Glutamatergic neuron (in vitro differentiated cells): ENCODE results near the gene CTAGE1. TPM values are rescaled to one million over a fixed set of nuclear protein-coding genes. Genes with fewer than 3 reads are reported as not detected.

Experiments used
- DNase-seq: peaks from one replicate; pipeline ENCODE4 v3.0.0; 2022
- H3K27ac Mint-ChIP-seq: one replicate; pipeline ENCODE4 v1.8.0; 2020; ENCODE audit warnings: mild to moderate bottlenecking, mixed read lengths, inconsistent platforms; ENCODE audit not compliant: unreplicated experiment
- H3K27me3 Mint-ChIP-seq: one replicate; pipeline ENCODE4 v1.8.0; 2020; ENCODE audit warnings: mild to moderate bottlenecking, moderate library complexity, mixed read lengths, inconsistent platforms; ENCODE audit not compliant: unreplicated experiment
- H3K36me3 Mint-ChIP-seq: one replicate; pipeline ENCODE4 v1.8.0; 2020; ENCODE audit warnings: mild to moderate bottlenecking, mixed read lengths, inconsistent platforms; ENCODE audit not compliant: unreplicated experiment
- H3K4me1 Mint-ChIP-seq: one replicate; pipeline ENCODE4 v1.8.0; 2020; ENCODE audit warnings: mild to moderate bottlenecking, low read depth, mixed read lengths, inconsistent platforms; ENCODE audit not compliant: unreplicated experiment
- H3K4me3 Mint-ChIP-seq: one replicate; pipeline ENCODE4 v1.8.0; 2020; ENCODE audit warnings: mild to moderate bottlenecking, mixed read lengths, inconsistent platforms; ENCODE audit not compliant: unreplicated experiment
- H3K9me3 Mint-ChIP-seq: one replicate; pipeline ENCODE4 v1.8.0; 2020; ENCODE audit warnings: mild to moderate bottlenecking, moderate library complexity, mixed read lengths, inconsistent platforms; ENCODE audit not compliant: unreplicated experiment
- total RNA-seq: library from RNA; stranded (reverse); fragmentation: NEBNext Ultra II Directional; extraction: Animal tissue kit (Norgen Biotek cat#: 25700); gene quantifications from one replicate; pipeline ENCODE4 v1.2.1, GENCODE V29; 2021; ENCODE audit not compliant: unreplicated experiment
- TF ChIP-seq, protein P1 (sequence below): fragments of 200-600 bp; sonication (generic); IDR thresholded peaks from one replicate; pipeline ENCODE4 v1.5.0; 2021; ENCODE audit not compliant: partially characterized antibody, unreplicated experiment

The CTAGE1 gene
- total RNA-seq, 1 donor from 2014 or later: not detected

DNA sequence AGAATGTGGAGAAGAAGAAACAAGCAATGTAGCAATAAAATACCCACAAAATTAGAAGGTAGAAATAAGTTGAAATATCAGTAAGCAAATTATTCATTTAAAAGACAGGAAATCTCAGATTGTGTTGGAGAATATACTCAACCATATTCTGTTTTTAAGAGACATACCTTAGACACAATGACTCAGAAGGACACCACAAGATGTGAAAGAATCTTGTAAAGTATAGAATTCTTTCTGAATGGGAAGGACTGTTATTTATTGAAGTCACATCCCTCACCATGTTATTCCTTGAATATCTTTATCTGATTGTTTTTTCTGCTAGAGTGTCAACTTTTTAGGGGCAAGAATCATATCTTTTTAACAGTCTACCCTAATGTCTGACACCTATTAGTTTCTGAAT lies 50.4 kb downstream of the CTAGE1 start:
- Mint-ChIP-seq H3K36me3 (no peaks in the 10 kb centered on the region), H3K27ac (no peak overlapping the region), H3K4me3 (no peak overlapping the region), H3K9me3 (no peaks in the 10 kb centered on the region), H3K27me3 (no peaks in the 10 kb centered on the region), H3K4me1 (no peaks in the 10 kb centered on the region)
- DNase-seq: no peak
- TF ChIP-seq, protein P1, sequence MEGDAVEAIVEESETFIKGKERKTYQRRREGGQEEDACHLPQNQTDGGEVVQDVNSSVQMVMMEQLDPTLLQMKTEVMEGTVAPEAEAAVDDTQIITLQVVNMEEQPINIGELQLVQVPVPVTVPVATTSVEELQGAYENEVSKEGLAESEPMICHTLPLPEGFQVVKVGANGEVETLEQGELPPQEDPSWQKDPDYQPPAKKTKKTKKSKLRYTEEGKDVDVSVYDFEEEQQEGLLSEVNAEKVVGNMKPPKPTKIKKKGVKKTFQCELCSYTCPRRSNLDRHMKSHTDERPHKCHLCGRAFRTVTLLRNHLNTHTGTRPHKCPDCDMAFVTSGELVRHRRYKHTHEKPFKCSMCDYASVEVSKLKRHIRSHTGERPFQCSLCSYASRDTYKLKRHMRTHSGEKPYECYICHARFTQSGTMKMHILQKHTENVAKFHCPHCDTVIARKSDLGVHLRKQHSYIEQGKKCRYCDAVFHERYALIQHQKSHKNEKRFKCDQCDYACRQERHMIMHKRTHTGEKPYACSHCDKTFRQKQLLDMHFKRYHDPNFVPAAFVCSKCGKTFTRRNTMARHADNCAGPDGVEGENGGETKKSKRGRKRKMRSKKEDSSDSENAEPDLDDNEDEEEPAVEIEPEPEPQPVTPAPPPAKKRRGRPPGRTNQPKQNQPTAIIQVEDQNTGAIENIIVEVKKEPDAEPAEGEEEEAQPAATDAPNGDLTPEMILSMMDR: no peak

DNA sequence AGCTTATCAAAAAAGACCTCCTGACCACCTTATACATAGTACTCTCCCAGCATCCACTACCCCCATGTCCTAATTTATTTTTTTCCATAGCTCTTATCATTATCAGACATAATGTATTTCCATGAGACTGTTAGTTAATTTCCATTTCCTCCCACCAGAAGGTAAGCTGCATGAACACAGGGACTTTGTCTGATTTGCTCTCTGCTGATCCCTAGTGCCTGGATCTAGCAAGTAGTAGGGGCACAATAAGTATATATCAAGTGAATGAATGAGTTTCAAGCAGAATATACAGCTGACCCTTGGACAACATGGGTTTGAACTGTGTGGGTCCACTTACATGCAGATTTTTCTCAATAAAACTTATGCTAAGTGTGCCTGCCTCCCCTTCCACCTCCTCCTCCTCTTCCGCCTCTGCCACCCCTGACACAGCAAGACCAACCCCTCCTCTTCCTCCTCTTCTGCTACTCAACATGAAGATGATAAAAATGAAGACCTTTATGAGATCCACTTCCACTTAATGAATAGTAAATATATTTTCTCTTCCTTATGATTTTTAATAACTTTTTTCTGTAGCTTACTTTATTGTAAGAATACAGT lies 53.8 kb downstream of the CTAGE1 start:
- TF ChIP-seq, protein P1: no peak

More for the DNA sequence above, 53.8 kb downstream of the CTAGE1 start:
- Mint-ChIP-seq H3K9me3 (no peaks in the 10 kb centered on the region), H3K27ac (no peak overlapping the region), H3K27me3 (no peaks in the 10 kb centered on the region), H3K4me3 (no peak overlapping the region), H3K36me3 (no peaks in the 10 kb centered on the region), H3K4me1 (no peaks in the 10 kb centered on the region)
- no peak for DNase-seq

Other genes starting within 250 kb of the CTAGE1 start
- 0.42 TPM for gene GATA6, start 248.3 kb downstream of the CTAGE1 start, total RNA-seq